ENCODE measurements around the gene PHF20.
"Not testable (repeated sequence)": the region's sequence is repeated elsewhere in the genome, so short reads cannot be mapped to it uniquely, and the experiment has no call there.

PHF20 gene

DNA sequence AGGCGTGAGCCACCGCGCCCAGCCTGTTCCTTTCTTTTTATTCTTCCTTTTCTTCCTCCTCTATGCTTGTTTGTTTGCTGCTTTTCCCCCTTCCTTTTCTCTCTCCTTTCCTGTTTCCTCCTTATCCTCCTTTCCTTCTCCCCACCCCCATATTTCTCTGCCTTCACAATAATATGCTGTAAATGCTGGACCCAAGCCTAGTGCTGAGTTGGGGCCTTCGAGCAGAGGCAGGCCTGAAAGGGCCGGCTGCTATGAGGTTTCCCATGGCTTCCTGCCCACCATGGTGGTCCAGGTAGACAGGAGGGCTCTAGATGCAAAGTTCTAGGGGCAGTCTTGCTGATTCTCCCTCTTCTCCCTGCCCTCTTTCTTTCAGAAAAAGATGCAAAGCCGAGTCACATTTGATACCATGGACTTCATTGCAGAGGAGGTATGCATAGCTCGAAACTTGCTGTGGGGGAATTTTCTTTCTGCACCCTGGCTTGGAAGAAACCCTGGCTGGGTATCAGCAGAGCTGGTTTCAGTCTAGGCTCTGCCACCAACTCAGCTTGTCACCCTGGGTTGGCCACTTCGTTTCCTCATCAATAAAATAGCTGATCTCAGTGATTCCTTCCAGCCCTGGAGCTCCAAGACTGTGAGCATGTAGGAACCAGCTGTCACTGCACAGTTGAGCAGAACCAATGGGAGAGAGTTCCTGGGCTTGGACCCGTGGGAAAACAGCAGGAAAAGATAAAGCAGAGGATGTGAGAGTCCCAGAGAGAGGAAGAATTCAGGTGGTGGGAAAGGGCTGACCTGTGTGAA is 204.0 kb downstream of the PHF20 start:
- DNase-seq (ENCODE audit: low spot score): no peak

DNA sequence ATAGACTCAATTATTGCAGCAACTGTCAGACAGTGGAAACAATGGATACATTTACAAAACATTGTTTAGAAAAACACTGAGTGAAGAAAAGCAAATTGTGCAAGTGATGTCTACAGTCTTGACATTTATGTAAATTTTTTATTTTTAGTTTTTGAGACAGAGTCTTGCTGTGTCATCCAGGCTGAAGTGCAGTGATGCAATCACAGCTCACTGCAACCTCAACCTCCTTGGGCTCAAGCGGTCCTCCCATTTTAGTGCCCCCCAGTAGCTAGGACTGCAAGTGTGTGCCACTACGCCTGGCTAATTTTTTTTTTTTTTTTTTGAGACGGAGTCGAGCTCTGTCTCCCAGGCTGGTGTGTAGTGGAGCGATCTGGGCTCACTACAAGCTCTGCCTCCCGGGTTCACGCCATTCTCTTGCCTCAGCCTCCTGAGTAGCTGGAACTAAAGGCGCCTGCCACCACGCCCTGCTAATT is 206.3 kb downstream of the PHF20 start:
- no peak for DNase-seq (ENCODE audit: low spot score)

DNA sequence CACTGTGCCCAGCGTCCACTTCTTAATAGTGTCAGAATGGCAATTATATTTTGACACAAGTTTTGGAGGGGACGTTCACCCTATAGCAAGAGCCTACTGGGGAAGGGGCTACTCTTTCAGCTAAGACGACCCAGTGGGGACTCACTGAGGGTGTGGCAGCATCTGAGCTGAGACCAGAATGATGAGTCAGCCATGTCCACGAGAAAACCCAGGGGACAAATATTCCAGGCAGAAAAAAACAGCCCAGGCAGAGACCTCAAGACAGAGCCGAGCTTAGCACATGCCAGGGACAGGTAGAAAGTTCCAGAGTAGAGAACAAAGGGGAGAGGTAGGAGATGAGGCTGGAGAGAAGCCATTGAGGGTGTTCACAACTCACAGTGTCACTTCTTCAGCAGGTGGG is 207.7 kb downstream of the PHF20 start:
- DNase-seq (ENCODE audit: low spot score): no peak

DNA sequence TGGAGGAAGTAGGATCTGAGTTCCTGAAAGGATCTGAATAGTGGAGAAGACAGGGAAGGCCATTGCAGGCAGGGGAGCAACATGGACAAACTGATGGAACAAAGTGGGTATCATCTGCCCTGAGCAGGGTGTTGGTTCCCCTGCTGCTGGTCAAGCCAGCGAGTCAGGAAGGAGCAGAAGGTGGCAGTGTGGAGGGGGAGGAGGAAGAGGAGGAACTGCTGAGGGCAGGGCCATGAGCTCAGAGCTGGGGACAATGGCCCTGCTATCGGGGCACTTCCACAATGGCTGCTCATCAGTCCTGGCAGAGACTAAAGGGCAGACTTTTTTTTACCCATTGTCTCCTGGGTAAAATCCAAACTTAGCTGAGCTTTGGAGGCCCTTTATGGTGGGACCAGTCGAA is 210.2 kb downstream of the PHF20 start:
- DNase-seq (ENCODE audit: low spot score): no peak

DNA sequence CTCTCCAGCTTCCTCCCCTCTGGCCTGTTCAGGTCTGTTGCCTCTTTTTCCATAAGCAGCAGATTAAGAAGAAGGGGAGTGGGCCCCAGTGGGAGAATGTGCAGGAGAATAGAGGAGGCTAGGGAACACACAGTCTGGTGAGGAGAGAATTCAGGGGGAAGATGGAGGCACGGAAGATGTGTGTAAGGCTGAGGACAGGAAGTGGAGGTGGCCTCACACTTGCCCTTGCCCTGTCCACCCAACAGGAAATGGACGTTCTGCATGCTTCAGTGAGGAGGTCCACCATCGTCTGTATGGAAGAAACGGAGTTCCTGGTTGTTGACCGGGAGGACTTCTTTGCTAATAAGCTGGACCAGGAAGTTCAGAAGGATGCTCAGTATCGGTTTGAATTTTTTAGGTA is 212.6 kb downstream of the PHF20 start:
- no peak for DNase-seq (ENCODE audit: low spot score)

DNA sequence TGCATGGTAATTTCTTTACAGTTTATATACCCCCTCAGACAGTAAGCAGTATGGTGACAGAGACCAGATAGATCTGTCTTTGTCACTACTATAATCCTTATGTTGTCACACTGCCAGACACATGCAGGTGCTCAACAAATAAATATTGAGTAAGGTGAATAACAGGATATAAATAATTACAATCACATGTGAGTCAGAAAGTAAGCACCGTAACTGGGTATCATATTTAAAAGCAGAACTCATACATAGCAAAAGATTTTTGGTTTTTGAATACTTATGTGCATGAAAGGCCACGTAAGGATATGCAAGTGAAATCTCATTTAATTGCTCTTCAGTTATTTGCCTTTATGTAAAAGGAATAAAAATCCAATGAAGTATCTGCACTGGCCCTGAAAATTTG is 214.0 kb downstream of the PHF20 start:
- no peak for DNase-seq (ENCODE audit: low spot score)

DNA sequence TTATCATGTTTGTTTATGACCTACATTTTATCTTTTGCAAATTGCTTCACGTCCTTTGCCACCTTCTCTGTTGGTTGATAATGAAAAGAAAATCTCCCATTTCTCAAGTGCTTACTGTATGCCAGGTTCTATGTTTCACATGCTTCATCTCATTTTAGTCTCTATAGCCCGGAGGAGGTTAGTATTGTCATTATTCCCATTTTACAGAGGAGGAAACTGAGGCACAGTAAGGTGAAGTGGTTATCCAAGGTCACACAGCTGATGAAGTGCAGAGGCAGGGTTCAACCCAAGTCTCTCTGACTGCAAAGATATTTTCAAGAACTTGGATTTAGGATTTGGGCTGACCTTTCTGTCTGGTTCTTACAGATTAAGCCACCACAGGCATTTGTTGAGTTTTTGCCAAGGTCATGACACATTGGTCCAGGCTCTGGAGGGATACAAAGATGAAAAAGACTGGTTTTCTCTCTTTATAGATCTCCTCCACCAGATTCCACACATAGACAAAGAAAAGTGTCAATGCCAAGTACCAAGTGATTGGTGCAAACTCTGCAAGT is 217.2 kb downstream of the PHF20 start:
- DNase-seq (ENCODE audit: low spot score): no peak

DNA sequence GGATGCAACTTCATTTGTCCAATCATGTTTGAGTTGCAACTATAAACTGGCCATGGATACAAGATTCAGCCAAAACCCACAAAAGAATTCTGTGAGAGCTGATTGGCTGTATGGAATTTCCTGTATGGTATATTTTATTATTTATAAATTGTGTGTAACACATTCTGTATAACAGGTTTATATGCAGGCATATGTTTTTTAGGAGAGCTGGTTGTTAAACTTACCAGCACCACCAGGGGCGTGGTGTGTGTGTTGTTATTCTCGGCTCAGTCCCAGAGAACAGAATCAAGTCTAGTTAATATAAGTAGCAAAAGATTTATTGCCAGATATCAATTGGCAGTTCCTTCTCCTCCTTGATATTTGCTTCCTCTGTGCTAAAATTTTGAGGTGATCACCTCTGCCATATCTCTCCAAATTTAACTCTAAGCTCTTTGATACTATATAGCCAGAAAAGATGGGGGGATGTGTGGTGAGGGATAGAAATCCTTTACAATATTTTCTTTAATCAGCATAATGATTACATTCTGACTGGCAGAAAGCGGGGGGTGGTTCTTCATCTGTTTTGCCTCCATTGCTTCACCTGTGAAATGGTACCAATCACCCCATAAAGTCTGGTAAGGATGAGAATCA is 219.4 kb downstream of the PHF20 start:
- no peak for DNase-seq (ENCODE audit: low spot score)

DNA sequence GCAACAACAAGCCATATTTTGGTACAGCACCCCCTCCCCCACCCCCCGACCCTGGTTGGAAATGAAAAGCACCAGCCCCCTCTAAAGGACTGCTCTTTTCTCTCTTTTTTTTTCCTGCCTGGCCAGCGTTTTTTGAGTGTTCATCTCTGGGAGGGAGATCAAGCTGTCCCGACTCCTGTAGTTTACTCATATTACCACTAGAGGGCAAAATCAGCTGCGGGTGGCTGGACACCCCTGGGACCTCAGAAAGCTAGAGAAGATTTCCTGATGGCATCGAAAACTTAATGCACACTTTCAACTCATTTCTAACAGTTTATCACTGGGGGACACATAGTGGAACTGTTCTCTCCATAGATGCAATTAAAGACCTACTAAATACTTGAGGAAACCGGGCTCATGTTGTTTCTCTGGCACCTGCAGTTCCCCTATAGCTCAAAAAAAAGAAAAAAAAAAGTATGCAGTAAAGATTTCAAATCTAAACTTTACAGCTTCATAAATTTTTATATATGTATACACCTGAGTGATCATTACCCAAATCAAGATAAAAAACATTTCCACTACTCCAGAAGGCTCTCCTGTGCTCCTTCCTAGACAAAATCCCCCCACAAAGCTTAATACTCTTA is 221.0 kb downstream of the PHF20 start:
- DNase-seq (ENCODE audit: low spot score): peak; percentile 64

DNA sequence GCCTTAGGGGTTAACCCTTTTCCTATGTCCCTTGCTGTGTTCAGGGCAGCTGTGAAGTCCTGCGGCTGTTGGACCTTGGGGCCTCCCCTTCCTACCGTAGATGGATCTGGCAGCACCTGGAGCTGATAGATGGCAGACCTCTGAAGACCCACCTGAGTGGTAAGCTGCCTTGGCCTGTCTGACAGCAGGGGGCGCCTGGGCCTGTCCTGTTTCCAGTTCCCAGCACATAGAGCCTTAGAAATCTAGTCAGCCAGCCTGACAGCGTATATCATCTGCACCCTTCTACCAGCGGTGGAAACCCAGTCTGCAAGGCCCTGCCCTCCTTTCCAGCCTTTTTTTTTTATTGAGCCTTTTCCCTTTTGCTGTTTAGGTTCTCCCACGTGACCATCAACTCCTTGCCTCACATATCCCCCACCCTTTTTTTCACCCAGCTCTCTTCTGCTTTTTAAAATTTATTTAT is 223.2 kb downstream of the PHF20 start:
- DNase-seq (ENCODE audit: low spot score): peak; percentile 88

DNA sequence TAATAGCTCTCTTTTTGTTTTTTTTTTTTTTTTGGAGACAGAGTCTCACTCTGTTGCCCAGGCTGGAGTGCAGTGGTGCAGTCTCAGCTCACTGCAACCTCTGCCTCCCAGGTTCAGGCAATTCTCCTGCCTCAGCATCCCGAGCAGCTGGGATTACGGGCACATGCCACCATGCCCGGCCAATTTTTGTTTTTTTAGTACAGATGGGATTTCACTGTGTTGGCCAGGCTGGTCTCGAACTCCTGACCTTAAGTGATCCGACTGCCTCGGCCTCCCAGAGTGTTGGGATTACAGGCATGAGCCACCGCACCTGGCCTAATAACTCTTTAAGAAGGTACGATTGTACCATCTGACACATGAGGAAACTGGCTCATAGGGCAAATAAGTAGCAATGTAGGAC is 224.7 kb downstream of the PHF20 start:
- not testable (repeated sequence) for DNase-seq (ENCODE audit: low spot score)

Data from ecto neural progenitor cell (in vitro differentiated cells).